DMS 273 (cell line): ENCODE results near the gene TMEM260.
"Not testable (repeated sequence)": the region's sequence is repeated elsewhere in the genome, so short reads cannot be mapped to it uniquely, and the experiment has no call there.

Source experiments
- DNase-seq: peaks from one replicate; lab custom pipeline; 2025; ENCODE audit not compliant: unreplicated experiment; lab: John Stamatoyannopoulos, UW

The TMEM260 gene

GRCh38 chr14:56666716-56667115 is 87.1 kb downstream of the TMEM260 start:
- DNase-seq, result no peak

GRCh38 chr14:56667290-56667689 is 87.7 kb downstream of the TMEM260 start:
- DNase-seq, result not testable (repeated sequence)

GRCh38 chr14:56676042-56676441 is 96.4 kb downstream of the TMEM260 start:
- no peak for DNase-seq

DNA sequence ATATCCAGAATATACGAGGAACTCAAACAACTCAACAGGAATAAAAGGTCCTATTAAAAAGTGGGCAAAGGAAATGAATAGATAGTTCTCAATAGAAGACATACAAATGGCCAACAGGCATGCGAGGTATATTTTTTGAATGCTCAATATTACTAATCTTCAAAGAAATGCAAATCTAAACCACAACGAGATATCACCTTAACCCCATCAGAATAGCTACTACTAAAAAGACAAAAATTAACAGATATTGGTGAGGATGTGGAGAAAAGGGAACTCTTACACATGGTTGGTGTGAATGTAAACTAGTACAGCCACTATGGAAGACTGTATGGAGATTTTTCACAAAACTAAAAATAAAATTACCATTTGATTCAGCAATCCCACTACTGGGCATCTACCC is 99.2 kb downstream of the TMEM260 start:
- no peak for DNase-seq

GRCh38 chr14:56686416-56686815 is 106.8 kb downstream of the TMEM260 start:
- peak; percentile 64 for DNase-seq

DNA sequence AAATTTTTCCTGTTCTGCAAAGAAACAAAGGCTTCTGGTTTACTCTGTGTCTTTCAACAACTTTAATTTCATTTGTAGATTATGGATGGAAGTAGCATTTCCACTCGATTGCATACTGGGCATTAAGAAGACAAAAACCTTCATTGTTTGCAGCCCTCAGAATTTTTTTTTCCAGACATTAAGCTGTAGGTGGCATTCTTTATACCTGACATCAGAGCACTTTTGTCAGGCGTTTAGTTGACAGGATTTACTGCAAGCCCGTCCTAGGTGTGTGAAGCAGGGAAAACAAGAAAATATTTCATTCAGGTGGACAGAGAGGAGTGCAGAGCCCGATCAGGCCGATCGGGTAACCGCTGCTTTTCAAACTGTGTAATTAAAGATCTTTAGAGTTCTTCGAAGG is 107.5 kb downstream of the TMEM260 start:
- no peak for DNase-seq

DNA sequence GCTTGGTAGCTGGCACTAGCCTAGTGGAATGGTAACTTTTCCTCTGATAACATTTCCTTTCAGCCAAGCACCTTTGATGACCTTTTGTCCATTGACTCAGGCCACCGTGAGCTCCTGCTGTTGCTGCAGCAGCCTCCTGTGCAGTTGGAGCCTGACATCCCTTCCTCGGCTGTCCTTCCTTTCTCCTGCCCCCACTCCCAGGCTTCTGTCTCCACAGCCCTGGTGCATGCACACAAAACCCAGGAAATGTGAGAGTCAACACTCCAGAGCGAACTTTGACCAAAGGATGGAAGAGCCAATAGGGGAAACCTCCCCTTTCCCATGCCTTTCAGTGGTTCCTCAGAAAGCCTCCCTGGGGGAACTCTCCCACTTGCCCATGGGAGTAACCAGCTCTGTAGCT is 115.0 kb downstream of the TMEM260 start:
- DNase-seq, result no peak

DNA sequence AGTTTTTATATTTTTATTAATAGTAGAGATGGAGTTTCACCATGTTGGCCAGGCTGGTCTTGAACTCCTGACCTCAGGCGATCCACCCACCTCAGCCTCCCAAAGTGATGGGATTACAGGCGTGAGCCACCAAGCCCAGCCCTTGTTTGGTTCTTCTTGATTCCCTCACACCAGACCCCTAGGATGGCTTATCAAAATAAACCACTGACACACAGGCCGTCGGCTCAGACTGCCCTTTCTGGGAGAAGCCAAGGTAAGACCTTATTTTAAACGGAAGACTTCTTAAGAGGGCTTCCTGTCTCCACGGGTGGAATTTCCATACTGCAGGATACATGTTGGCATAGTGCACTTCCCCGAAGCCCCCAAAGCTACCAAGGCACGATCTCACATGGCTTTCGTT is 115.6 kb downstream of the TMEM260 start:
- not testable (repeated sequence) for DNase-seq
